ENCODE results near the gene CNOT1.

CNOT1 gene

DNA sequence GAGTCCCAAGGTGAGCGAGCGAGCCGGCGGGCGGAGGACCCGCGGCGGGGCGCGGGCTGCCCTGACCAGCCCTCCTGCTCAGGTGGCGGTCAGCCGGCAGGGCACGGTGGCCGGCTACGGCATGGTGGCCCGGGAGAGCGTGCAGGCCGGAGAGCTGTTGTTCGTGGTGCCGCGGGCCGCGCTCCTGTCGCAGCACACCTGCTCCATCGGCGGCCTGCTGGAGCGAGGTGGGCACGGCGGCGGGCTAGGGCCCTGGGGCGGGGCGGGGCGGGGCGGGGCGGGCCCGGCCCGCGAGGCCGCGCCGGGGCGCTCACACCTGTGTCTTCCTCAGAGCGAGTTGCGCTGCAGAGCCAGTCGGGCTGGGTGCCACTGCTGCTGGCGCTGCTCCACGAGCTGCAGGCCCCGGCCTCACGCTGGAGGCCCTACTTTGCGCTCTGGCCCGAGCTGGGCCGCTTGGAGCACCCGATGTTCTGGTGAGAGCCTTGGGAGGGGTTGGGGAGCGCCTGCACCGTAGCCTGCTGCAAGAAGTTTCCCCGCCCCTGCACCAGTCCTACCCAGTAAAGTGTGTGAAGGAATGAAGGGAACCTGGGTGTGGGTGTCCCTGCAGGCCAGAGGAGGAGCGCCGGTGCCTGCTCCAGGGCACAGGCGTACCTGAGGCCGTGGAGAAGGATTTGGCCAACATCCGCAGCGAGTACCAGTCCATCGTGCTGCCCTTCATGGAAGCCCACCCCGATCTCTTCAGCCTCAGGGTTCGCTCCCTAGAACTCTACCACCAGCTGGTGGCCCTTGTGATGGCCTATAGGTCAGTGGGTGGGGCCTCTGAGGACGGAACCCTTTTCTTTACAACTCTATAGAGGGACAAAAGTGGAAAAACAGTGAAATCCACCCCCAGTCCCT lies 113.5 kb downstream of the CNOT1 start:
- no peak for DNase-seq

DNA sequence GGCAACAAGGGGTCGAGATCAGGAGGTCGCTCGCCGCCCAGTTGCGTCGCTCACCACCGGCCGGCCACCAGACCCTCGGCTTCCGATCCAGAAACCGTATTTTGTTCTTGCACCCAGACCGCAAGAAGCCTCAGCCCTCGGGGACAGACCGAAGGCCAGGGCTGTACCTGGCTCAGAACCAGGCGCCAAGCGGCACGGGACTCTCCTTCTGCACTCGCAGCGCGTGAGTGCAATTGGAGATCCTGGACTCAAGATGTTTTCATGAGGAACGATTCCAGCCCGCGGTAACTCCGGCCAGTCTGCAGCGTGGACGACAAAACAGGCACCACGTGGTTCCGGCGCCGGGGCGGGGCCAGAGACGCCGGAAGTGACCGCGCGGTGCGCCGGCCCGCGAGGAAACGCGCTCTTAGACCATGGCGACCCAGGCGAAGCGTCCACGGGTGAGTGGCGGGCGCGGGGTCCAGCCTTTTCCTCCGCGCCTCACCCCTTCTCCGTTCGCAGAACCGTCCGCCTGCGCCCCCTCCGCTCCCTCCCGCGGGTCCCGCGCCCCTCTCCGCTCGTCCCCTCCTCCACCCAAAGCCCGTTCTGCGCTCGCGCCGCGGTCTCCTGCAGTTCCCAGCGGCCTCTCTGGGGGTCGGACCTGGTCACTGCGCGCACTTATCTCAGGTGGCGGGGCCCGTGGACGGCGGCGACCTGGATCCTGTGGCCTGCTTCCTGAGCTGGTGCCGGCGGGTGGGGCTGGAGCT lies 114.3 kb downstream of the CNOT1 start, which contains the start of gene SETD6:
TSS of gene SETD6 (plus strand) at position 393 of the 746 bp plus-strand sequence. CDS start at position 414, 21 bp downstream.
- peak; percentile 81 for DNase-seq

DNA sequence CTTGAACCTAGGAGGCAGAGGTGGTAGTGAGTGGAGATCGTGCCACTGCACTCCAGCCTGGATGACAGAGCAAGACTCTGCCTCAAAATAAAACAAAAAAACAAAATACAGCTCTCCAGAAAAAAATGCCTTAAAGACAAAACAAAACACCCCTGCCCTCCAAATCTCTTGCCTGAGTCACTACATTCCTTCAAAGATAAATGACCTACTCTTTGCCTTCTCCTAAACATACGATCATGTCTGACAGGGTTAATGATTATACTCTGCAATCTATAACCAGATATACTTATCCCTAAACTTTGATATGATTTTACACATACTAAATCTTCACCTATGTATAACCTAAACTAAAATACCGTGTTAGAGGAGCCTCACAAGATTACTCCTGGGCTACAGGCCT lies 115.8 kb downstream of the CNOT1 start:
- DNase-seq: no peak

DNA sequence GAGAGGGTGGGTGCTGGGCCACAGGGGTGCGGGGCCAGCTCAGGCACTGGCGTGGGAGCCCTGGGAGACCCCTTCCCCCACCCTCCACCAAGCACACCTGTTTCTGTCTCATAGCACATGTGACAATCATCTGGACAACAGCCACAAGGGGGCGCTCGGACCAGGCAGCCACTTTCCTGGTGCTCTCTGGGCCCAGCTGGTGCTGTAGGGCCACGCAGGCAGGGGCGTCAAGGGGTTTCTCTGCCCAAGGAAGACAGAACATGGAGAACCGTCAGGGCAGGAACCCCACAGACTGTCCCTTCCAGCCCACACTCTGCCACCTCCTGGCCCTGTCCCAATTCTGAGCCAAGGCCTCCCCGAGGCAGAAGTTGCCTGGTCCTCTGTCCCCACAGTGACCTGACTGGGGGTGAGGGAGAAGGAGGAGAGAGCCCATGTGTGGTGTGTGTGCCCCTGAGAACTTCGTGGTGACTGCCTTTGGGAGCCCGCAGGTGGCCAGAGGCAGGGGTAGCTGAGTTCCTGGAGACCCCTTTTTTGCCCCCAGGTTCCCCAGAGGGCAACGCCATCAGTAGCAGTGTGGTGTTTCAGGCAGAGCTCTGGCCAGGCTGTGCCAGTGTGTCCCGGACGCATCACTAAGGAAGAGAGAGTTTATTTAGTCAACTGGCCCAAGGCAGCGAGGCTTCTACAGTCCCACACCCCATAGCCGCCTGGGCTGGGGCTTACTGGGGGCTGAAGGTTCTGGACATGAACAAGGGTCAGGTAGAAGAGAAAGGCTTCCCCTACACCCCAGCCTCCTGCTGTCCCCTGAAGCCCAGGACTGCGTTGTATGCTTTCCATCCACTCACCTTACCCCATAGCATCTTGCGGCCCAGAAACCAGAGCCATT lies 117.5 kb downstream of the CNOT1 start:
- DNase-seq: peak; percentile 26

DNA sequence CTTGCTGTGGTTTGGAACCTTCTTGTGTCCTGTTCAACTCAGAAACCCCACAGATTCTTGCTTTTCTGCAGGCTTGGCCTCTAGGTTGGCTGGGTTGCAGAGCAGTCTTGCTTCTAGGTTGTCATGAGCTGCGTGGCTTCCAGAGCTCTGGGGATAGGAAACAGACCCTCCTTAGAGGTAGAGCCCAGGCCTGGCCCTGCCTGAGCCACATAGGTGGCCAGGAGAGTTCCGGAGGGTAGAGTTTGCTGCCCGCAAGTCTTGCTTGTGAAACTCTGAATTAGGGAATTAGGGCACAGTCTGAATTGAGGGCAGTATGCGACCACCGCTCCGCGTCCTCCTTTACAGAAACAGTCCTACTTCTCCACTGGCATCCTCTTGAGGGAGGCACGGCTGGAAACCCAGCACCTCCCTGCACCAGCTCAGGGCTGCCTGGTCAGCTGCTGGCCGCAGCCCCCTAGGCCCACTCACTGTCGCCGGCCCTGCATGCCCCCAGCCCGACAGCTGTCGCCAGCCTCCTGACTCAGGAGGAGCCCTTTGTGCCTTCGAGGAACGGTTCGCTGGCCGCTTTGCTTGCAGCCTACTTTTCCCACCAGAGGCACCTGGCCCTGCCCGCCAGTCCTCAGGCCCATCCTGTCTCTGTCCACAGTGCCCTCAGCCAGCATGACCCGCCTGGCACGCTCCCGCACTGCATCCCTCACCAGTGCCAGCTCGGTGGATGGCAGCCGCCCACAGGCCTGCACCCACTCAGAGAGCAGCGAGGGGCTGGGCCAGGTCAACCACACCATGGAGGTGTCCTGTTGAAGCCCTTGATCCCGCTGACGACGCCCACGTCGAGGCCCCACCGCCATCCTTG lies 118.6 kb downstream of the CNOT1 start:
- no peak for DNase-seq

DNA sequence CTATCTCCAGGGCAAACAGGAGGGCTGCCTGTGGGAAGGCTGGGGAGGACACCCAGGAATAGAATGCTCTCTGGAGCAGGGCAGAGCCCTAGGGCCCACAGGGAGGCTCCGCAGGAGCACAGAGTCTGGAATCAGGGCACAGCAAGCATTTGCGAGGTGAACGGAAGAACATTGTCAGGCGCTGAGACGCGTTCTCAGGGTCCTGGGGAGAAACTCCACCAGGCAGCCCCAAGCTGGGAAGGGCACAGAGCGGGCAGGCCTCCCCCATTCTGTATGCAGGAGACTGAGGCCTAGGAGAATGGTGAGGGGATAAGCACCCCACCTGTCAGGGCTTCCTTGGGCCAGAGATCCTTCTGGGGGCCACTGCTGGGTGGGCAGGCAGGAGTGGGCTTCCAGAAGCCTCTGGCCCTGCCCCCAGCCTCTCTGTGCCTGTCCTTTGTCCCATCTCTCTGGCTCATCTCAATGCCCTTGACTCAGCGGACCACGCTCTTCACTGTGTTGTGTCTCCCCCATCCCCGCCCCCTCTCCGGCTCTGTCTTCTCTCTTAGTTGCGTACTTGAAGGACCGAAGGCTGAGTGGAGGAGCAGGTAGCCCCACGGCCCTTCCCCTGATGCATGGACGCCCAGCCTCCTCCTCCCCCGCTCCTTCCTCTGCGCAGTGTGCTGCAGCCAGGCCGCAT lies 119.4 kb downstream of the CNOT1 start:
- no peak for DNase-seq

DNA sequence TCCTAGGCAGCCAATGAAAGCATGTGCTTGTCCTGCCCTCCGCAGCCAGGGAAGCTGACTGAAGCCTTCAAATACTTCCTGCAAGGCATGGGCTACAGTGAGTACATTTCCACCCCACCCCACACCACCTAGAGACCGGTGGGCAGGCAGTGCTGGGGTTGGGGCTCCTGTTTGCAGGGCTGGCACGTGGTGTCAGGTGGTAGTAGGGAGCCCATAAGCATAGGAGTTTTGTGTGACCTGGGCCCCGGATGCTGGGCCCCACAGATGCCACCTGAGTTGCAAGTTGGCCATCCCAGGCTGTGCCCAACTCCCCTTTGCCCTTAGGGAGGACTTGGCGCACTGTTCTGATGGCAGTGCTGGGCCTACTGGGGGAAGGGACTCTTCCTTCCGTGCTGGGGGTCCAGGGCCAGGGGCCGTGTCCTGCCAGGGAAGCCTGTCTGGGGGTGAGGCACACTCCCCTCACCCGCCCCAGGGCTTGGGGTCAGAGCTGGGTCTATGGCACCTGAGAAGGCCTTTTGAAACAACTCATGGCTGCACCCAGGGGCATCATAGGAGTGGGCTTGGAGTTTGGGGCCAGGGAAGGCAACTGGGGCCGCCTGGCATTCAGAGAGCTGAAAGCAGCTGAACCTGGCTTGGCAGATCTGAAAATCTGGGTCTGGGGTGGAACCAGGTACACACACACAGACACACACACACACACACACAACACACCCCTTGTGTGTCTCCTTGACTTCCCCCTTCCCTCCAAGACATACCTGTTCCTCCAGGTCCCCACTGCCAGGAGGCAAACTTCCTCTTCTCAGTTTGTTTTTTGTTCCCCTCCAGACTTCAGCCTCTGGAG lies 120.2 kb downstream of the CNOT1 start:
- no peak for DNase-seq

DNA sequence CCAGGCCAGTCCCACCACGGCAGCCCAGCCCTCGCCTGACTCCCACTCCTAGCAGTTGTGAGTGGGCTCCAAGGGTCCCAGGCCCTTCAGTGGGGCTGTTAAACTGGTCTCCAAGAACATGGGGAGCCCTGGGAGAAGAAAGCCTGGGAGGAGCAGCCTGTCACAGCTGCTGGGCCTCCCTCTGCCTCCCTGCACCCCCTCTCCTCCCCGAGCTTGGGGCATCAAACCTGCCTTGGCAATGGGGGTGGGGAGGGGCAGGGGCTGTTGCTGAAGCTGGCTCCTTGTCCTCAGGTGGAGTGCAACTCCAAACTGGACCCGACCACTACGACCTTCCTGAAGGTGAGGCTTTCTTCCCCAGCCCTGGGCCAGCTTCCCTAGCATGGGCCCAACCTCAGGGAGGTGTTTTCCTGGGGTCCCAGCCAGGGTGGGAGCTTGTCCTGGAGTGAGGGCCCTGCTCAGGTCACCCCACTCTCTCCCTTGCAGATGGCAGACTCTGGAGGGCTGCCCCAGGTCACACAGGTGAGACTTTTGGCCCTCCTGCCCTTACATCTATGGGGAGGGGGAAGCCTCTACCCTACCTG lies 120.9 kb downstream of the CNOT1 start:
- no peak for DNase-seq

DNA sequence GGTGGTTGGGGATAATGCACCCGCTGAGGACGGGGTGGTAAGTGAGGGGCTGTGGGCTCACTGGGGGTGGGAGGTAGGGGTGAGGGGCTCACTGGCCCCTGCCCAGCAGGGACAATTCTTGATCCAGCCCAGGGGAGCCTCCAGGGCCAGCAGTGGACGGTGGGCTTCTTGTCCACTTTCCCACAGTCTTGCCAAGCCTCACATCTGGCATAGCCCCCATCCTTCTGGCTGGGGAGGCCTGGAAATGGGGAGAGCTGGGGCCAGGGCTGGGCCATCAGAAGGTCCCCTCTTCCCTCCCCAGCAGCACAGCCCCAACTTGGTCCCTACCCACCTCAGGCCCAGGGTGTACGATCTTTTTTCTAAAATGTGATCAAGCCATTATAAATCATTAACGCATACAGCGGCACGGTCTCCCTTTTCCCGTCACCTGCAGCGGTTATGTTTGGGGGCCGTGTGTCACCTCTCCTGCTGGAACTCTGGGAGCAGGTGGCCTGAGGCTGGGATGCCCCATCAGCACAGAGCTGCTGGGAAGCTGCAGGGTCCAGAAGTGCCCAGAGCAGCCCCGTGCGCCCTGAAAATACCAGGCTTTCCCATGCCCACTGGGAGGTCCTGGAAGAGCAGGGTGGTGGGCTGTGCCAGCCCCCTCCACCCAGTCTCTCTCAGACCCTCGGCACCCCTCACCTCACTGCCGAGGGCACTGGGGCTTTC lies 121.5 kb downstream of the CNOT1 start:
- no peak for DNase-seq

DNA sequence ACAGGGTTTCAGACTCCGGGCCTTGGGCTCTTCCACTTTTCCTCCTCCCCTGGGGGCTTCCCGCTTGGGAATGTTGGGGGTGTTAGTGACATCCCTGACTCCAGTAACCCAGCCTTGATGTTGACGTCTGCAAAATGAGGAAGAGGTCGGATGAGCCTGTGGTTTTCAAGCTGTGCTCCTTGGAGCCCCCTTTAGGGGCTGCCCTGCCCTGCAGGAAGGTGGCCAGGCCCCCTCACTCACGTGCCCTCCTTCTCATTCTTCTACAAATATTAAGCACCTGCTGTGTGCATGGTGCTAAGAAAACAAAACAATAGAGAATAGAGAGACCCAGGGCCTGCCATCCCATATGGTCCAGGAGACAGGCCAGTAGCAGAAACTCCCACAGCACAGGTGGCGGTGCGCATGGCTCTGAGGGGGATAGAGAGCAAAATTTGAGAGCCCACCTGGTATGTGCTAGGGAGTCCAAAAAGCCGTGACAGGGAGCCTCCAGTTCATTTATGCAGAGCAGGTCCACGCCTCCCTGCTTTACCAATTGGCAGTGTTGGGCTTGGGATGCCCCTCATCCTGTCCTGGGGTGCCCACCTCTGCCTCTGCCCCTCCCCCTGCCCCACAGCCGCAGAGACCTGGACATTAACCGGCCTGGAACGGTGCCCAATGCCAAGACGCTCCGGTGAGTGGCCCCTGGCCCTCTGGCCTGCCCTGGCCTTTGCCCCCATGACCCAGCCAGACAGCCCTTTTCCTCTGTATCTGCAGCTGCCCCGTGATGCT lies 122.2 kb downstream of the CNOT1 start:
- DNase-seq: no peak

DNA sequence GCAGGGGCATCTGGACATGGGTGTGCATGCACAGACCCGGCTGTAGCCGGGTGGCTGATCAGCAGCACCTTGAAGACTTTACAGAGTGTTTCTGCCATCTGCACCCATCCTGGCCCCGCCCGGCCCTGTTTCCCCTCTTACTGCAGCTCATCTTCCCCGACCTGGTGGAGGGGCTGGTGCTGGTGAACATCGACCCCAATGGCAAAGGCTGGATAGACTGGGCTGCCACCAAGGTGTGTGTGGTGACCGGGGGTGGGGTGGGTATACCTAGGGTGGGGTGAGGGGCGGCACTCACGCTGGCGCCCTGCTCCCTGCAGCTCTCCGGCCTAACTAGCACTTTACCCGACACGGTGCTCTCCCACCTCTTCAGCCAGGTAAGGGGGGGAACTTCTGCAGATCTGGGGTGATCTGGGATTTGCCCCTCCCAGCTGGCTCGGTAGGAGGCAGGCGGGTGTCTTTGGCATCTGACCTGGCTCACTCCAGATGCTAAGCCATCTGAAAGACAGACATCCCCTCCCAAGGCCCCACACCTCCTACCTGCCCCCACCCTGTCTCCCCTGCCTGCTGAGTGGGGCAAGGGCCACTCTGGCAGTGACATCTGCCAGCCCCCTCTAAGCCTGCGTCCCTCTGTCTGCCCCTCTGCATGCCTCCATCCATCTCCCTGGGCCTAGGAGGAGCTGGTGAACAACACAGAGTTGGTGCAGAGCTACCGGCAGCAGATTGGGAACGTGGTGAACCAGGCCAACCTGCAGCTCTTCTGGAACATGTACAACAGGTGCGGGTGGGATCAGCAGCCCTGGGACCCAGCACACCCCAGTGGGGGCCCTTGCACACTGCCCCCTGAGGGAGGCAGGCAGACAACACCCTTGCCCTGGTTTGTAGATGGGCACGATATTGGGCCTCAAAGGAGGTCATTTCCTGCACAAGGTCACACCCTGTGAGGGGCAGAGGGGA lies 123.1 kb downstream of the CNOT1 start:
- DNase-seq: no peak

DNA sequence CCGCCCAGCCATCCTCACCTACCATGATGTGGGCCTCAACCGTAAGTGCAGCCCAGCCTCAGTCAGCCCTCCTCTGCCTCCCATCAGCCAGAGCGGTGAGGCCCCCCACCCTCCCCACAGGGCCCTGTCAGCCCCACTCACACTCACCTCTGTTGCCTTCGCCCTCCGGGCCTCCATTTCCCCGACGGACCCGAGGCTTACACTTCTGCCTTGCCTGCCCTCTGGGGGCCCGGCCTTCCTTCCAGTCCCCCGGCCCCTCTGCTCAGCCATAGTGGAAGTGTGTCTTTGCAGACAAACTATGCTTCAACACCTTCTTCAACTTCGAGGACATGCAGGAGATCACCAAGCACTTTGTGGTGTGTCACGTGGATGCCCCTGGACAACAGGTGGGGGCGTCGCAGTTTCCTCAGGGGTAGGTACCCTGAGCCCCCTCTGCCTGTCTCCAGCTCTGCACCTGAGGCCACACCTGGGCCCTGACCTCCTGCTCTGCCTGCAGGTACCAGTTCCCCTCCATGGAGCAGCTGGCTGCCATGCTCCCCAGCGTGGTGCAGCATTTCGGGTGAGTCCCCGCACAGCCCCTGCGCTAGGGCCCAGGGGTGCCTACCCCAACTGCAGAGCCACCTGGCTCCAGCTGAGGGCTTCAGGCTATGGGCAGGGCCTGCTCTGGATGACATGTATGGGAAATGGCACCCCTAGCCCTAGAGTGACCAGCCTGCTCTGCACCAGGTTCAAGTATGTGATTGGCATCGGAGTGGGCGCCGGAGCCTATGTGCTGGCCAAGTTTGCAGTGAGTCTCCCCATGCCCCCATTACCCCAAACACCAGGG lies 125.5 kb downstream of the CNOT1 start:
- DNase-seq: no peak

DNA sequence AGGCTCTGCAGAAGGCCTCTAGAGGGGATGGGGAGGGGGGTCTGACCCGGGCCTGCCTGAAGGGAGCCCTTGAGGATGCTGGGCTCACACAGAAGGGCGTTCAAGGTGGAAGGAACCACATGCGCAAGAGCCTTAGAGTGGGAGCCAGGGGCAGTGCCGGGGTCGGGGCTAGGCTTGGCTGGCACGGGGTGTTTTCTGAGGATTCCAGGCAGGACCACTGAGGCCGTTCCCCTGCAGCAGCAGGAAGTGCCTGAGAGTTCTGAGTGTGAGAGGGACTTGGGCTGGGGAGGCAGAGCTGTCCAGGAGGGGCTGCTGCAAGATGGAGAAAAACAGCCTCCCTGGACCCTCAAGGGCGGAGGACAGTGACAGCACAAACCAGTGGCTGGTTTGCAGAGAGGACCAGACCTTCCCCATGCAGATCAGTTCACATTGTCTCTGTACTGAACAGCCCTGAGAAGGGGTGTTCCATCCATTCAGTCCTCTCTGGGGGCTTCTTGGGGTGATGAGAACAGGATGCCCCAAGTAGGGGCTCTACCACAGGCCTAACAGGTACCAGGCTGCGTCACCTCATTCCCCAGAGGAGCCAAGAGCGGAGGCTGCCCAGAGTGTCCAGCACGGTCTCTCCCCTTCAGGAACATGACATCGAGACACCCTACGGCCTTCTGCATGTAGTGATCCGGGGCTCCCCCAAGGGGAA lies 126.3 kb downstream of the CNOT1 start:
- no peak for DNase-seq

DNA sequence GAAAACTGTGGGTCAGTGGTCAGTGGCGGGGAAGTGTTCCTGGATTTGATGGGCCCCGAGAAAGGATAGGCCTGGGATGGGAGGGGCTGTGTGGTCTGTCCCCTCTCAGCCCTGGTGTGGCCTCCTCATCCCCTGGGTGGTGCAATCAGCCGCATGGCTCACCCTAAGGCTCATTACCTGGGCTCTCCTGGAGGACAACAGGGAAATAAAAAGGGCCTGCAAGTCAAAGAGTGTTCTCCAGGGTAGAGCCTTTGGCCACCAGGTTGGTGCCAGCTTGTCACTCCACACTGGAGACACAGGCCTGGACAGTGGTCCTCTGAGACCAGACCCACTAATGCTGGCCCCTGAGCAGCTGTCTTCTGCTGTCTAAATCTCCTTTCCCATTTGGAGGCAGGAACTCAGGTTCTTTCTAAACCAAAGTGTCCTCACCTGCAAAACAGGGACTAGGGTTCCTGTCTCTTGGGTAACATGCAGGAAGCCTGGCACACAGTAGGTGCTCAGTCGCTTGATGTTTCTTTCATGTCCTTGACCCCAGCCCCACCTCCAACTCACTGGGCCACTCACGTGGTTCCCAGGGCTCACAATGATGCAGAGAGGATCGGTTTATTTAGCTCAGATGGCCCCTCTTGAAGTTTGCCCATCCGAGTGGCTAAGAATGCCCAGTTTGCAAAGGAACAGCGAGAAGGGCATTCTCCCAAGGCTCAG lies 127.3 kb downstream of the CNOT1 start:
- DNase-seq: no peak

All from DMS 273 treated with DMSO at 0.1 percent for 48 hours (cell line).